ENCODE results near the gene BPIFB4.

DNA sequence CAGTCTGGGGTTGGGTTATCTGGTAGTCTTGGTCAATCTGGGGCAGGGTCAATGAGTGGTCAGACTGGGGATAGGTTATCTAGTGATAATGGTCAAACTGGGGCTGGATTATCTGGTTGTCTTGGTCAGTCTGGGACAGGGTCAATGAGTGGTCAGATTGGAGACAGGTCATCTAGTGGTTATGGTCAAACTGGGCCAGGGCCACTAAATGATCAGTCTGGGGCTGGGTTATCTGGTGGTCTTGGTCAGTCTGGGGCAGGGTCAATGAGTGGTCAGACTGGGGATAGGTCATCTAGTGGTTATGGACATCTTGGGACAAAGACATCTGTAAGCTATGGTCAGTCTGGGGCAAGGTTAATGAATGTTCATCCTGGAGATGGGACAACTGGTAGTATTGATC lies 60.0 kb downstream of the BPIFB4 start:
- TF ChIP-seq, protein P1, sequence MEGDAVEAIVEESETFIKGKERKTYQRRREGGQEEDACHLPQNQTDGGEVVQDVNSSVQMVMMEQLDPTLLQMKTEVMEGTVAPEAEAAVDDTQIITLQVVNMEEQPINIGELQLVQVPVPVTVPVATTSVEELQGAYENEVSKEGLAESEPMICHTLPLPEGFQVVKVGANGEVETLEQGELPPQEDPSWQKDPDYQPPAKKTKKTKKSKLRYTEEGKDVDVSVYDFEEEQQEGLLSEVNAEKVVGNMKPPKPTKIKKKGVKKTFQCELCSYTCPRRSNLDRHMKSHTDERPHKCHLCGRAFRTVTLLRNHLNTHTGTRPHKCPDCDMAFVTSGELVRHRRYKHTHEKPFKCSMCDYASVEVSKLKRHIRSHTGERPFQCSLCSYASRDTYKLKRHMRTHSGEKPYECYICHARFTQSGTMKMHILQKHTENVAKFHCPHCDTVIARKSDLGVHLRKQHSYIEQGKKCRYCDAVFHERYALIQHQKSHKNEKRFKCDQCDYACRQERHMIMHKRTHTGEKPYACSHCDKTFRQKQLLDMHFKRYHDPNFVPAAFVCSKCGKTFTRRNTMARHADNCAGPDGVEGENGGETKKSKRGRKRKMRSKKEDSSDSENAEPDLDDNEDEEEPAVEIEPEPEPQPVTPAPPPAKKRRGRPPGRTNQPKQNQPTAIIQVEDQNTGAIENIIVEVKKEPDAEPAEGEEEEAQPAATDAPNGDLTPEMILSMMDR (IDR thresholded peaks at IDR 0.05), result no peak
- TF ChIP-seq EP300 (IDR thresholded peaks at IDR 0.05), result no peak
- no peak for TF ChIP-seq POLR2A (IDR thresholded peaks at IDR 0.05)

Data from tibial nerve (tissue), 4 donors.